ENCODE results near the gene ZAR1L.

DNA sequence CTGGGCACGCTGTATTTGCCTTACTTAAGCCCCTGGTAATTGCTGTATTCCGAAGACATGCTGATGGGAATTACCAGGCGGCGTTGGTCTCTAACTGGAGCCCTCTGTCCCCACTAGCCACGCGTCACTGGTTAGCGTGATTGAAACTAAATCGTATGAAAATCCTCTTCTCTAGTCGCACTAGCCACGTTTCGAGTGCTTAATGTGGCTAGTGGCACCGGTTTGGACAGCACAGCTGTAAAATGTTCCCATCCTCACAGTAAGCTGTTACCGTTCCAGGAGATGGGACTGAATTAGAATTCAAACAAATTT, 821 bp upstream of the ZAR1L start:
- TF ChIP-seq, protein P1, sequence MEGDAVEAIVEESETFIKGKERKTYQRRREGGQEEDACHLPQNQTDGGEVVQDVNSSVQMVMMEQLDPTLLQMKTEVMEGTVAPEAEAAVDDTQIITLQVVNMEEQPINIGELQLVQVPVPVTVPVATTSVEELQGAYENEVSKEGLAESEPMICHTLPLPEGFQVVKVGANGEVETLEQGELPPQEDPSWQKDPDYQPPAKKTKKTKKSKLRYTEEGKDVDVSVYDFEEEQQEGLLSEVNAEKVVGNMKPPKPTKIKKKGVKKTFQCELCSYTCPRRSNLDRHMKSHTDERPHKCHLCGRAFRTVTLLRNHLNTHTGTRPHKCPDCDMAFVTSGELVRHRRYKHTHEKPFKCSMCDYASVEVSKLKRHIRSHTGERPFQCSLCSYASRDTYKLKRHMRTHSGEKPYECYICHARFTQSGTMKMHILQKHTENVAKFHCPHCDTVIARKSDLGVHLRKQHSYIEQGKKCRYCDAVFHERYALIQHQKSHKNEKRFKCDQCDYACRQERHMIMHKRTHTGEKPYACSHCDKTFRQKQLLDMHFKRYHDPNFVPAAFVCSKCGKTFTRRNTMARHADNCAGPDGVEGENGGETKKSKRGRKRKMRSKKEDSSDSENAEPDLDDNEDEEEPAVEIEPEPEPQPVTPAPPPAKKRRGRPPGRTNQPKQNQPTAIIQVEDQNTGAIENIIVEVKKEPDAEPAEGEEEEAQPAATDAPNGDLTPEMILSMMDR (IDR thresholded peaks at IDR 0.05; ENCODE audit: borderline replicate concordance, extremely low read depth, low read length, poor library complexity, severe bottlenecking), result no peak
- no peak for TF ChIP-seq EZH2 (IDR thresholded peaks at IDR 0.05; ENCODE audit: borderline replicate concordance, low read depth, low read length, severe bottlenecking)

Data from DND-41 (cell line).